ENCODE data around the gene CSRNP3. TPM values are rescaled to one million over a fixed set of nuclear protein-coding genes. Genes with fewer than 3 reads are reported as not detected.

CSRNP3 gene
- 1 to 10 TPM; 1.3 to 5.5 (median 2.6) TPM for total RNA-seq

GRCh38 chr2:165469417-165469816 is at the start of gene CSRNP3:
Gene CSRNP3 (plus strand): TSS chr2:165469698. CDS start chr2:165595066, 125,368 bp downstream.
- Histone ChIP-seq H3K4me1 (peaks cover 0 to 33% (median 0%) of the 10 kb centered on the region in 4 donors), H3K9me3 (no peaks in the 10 kb centered on the region), H3K36me3 (no peaks in the 10 kb centered on the region), H3K27me3 (no peaks in the 10 kb centered on the region), H3K4me3 (peak within 1 kb of the TSS; percentile 23 to 57 (median 33)), H3K27ac (peak within 1 kb of the TSS in 1 of 4 donors; percentile 22)
- DNase-seq (ENCODE audit: low spot score in 2 of 2): peak; percentile 19 to 31
- 10 to 11% methylated on average over 8 of the region's 8 CpGs for WGBS, 2 donors
- TF ChIP-seq CTCF (IDR thresholded peaks at IDR 0.05): no peak
- TF ChIP-seq POLR2A (IDR thresholded peaks at IDR 0.05): peak in 1 of 2 donors; percentile 18
- TF ChIP-seq EP300 (IDR thresholded peaks at IDR 0.05): peak in 1 of 2 donors; percentile 37

DNA sequence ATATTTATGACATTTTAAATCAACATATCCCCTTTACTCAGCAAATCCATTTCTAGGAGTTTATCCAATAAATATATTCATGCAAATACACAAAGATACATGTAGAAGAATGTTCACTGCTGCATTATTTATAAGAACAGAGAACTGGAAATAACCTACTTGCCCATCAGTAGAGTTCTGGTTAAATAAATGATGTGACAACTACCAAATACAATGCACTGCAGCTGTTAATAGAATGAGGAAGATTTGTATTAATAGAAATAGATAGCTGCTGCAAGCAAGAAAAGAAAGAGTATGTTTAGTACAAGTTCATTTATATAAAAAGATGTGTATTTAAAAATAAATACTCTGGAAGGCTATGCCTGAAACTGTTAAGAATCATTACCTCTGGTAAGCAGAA is 49.3 kb upstream of the CSRNP3 start:
- H3K4me3 ChIP-seq: no peak overlapping the region
- TF ChIP-seq CTCF (IDR thresholded peaks at IDR 0.05): no peak
- H3K27me3 ChIP-seq: no peaks in the 10 kb centered on the region
- peaks cover 0 to 27% (median 0%) of the 10 kb centered on the region in 4 donors for H3K9me3 ChIP-seq
- H3K27ac ChIP-seq: no peak overlapping the region
- H3K4me1 ChIP-seq: no peaks in the 10 kb centered on the region
- DNase-seq (ENCODE audit: low spot score in 2 of 2): no peak
- no peaks in the 10 kb centered on the region for H3K36me3 ChIP-seq

- Histone ChIP-seq H3K27ac (no peak overlapping the region), H3K27me3 (no peaks in the 10 kb centered on the region), H3K36me3 (no peaks in the 10 kb centered on the region), H3K9me3 (peaks cover 0 to 16% (median 0%) of the 10 kb centered on the region in 4 donors), H3K4me3 (no peak overlapping the region), H3K4me1 (no peaks in the 10 kb centered on the region)
- no peak for TF ChIP-seq POLR2A (IDR thresholded peaks at IDR 0.05)
- no peak for TF ChIP-seq EP300 (IDR thresholded peaks at IDR 0.05)
- no peak for TF ChIP-seq CTCF (IDR thresholded peaks at IDR 0.05)
- DNase-seq (ENCODE audit: low spot score in 2 of 2): no peak
- 88 to 94% methylated on average over 3 of the region's 3 CpGs for WGBS, 2 donors
These were observed 46.4 kb upstream of the CSRNP3 start for GRCh38 chr2:165423081-165423480.

GRCh38 chr2:165425556-165425955 is 43.9 kb upstream of the CSRNP3 start:
- H3K27me3 ChIP-seq: no peaks in the 10 kb centered on the region
- H3K4me3 ChIP-seq: no peak overlapping the region
- no peak overlapping the region for H3K27ac ChIP-seq
- no peak for DNase-seq (ENCODE audit: low spot score in 2 of 2)
- WGBS, 2 donors: 76% methylated on average over 2 of the region's 2 CpGs
- peaks cover 0 to 16% (median 0%) of the 10 kb centered on the region in 4 donors for H3K9me3 ChIP-seq
- H3K4me1 ChIP-seq: no peaks in the 10 kb centered on the region
- H3K36me3 ChIP-seq: no peaks in the 10 kb centered on the region
- TF ChIP-seq CTCF (IDR thresholded peaks at IDR 0.05): no peak
- no peak for TF ChIP-seq EP300 (IDR thresholded peaks at IDR 0.05)
- no peak for TF ChIP-seq POLR2A (IDR thresholded peaks at IDR 0.05)

DNA sequence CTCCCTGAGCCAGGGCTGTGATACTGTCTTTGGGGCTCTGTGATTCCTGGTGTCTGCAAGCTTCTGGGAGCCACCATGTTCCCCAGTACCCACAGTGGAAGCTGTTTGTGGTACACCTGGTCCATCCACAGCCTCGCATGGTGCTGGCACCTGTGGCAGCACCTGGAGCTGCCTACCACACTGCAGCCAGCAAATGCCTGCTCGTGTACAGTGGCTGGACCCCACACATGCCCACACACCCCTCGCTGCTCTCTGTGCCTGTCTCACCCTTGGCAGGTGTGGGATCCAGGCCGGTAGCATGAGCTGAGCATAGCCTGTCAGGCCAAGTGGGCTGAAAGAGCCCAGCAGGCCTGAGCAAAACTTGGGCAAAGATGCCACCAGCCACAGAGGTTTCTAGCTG is 41.8 kb upstream of the CSRNP3 start:
- no peaks in the 10 kb centered on the region for H3K36me3 ChIP-seq
- no peak overlapping the region for H3K4me3 ChIP-seq
- no peaks in the 10 kb centered on the region for H3K27me3 ChIP-seq
- no peak for DNase-seq (ENCODE audit: low spot score in 2 of 2)
- no peaks in the 10 kb centered on the region for H3K4me1 ChIP-seq
- peaks cover 0 to 12% (median 0%) of the 10 kb centered on the region in 4 donors for H3K9me3 ChIP-seq
- H3K27ac ChIP-seq: no peak overlapping the region
- TF ChIP-seq EP300 (IDR thresholded peaks at IDR 0.05) (no peak), CTCF (IDR thresholded peaks at IDR 0.05) (no peak), POLR2A (IDR thresholded peaks at IDR 0.05) (no peak)
- 100% methylated on average over 1 of the region's 4 CpGs for WGBS, 2 donors

All from tibial nerve (tissue), 4 donors.